Adrenal gland (tissue), 5 donors: ENCODE results near the gene ASMTL.

Source experiments
- POLR2A ChIP-seq, 2 donors: fragments of 450-650 bp; IDR thresholded peaks; one replicate each; pipeline ENCODE4 v1.6.1; 2017; ENCODE audit warnings: antibody characterized with exemption in 2 of 2, mild to moderate bottlenecking in 2 of 2, moderate library complexity in 1 of 2
- TF ChIP-seq, protein P1 (sequence below), 6 experiments: fragments of 450-650 bp in 4 of 6; fragments of 200-600 bp in 2 of 6; sonication (generic) in 1 of 6; IDR thresholded peaks; 1 replicate in 5 of 6; 2 replicates in 1 of 6; pipeline versions ENCODE4 v1.5.1 to v1.8.0; 2016 to 2021; ENCODE audit warnings: antibody characterized with exemption in 6 of 6, mild to moderate bottlenecking in 2 of 6, moderate library complexity in 1 of 6
- donor health status: DM: no; HTN: no; CAD: no.

DNA sequence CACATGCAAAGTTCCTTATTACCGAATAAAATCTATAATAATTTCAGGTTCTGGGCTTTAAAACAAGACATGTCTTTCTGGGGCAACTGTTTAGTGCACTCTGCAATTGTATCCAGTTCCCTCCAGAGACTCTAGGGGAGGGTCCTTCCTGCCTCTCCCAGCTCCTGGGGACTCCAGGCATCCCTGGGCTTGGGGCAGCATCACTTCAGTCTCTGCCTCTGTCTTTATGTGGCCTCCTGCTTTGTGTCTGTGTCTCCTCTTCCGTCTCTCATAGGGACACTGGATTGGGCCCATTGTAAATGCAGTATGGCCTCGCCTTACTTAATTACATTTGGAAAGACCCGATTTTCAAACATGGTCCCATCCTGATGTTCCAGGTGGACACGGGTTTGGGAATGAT lies 10.9 kb upstream of the ASMTL start:
- TF ChIP-seq, protein P1, sequence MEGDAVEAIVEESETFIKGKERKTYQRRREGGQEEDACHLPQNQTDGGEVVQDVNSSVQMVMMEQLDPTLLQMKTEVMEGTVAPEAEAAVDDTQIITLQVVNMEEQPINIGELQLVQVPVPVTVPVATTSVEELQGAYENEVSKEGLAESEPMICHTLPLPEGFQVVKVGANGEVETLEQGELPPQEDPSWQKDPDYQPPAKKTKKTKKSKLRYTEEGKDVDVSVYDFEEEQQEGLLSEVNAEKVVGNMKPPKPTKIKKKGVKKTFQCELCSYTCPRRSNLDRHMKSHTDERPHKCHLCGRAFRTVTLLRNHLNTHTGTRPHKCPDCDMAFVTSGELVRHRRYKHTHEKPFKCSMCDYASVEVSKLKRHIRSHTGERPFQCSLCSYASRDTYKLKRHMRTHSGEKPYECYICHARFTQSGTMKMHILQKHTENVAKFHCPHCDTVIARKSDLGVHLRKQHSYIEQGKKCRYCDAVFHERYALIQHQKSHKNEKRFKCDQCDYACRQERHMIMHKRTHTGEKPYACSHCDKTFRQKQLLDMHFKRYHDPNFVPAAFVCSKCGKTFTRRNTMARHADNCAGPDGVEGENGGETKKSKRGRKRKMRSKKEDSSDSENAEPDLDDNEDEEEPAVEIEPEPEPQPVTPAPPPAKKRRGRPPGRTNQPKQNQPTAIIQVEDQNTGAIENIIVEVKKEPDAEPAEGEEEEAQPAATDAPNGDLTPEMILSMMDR (IDR thresholded peaks at IDR 0.05), result no peak
- TF ChIP-seq POLR2A (IDR thresholded peaks at IDR 0.05), result no peak
